GM12873 (cell line): ENCODE results near the gene KAT2A.

Experiments
- TF ChIP-seq, protein P1 (sequence below): IDR thresholded peaks from 2 replicates; pipeline ENCODE4 v1.5.1; 2012; ENCODE audit warnings: low read depth, mild to moderate bottlenecking, moderate library complexity, low read length, control low read depth; ENCODE audit not compliant: insufficient read depth; ENCODE audit errors: missing control alignments

The KAT2A gene

DNA sequence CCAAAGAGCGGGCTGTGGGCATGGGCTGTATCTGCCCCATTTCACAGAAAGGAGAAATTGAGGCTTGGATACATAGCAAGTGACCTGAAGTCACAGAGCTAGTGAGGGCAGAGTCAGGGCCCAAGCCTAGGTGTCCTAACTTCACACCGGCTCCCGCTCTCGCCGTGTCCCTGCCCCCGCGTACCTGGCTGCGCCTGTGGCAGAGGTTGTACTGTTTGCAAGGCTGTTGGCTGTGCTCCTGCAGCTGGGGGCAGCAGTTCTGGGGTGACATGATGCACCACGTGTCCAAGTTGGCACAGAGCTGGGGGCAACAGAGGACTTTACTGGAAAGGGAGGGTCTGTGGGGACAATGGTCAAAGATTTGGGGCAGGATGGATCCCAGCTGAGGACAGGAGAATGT lies 12.1 kb downstream of the KAT2A start:
- TF ChIP-seq, protein P1, sequence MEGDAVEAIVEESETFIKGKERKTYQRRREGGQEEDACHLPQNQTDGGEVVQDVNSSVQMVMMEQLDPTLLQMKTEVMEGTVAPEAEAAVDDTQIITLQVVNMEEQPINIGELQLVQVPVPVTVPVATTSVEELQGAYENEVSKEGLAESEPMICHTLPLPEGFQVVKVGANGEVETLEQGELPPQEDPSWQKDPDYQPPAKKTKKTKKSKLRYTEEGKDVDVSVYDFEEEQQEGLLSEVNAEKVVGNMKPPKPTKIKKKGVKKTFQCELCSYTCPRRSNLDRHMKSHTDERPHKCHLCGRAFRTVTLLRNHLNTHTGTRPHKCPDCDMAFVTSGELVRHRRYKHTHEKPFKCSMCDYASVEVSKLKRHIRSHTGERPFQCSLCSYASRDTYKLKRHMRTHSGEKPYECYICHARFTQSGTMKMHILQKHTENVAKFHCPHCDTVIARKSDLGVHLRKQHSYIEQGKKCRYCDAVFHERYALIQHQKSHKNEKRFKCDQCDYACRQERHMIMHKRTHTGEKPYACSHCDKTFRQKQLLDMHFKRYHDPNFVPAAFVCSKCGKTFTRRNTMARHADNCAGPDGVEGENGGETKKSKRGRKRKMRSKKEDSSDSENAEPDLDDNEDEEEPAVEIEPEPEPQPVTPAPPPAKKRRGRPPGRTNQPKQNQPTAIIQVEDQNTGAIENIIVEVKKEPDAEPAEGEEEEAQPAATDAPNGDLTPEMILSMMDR: no peak

DNA sequence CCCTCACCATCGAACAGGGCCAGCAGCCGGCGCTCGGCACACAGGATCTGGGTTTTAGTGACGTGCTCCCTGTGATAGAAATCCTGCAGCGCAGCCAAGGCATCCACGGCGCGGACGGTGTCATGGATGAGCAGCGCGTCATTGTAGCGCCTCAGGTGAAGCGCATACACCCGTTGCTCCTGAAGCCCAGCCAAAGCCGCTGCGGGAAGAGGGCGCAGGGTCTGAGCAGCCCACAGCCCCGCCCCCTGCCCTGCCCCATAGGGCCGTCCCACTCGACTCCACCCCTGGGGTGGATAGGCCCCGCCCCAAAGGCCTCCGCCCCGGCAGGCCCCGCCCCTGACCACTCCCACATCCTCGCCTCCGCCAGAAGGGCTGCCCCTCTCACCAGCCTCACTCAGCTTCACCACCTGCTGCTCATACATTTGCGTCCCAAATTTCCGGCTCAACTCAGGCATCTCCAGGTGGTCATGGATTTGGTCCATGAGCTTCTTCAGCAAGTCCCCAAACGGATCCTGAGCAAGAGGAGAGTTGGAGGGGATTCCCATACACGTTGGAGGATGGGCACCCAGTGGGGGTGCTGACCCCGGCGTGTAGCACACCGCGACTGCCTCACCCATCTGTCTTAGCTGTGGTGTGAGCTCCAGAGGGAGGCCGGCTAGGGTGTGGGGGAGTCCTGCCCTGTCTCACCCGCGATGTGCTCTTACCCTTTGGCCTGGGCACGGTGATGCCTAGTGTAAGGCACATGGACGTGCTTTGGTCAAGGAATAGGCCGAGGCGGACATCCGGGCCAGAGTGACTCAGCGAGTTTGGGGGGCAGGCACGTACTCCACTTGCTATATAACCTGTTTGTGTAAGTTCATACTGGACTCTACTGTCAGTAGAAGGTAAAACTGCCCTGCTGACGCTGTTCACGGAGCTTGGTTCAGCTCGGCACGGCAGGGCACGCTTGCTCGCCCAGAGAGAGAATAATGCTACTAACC lies 13.3 kb downstream of the KAT2A start:
- TF ChIP-seq, protein P1: no peak

DNA sequence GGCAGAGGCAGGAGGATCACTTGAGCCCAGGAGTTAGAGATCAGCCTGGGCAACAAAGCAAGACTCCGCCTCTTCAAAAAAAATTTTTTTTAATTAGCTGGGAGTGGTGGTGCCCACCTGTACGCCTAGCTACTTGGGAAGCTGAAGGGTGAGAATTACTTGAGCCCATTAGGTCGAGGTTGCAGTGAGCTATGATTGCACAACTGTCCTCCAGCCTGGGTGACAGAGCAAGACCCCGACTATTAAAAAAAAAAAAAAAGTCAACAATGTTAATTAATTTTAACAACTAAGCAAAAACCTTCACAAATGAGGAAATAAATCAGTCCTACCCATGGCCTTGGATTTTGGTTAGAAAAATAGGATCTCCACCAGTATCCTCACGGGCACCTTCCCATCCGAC lies 14.0 kb downstream of the KAT2A start:
- TF ChIP-seq, protein P1: no peak

DNA sequence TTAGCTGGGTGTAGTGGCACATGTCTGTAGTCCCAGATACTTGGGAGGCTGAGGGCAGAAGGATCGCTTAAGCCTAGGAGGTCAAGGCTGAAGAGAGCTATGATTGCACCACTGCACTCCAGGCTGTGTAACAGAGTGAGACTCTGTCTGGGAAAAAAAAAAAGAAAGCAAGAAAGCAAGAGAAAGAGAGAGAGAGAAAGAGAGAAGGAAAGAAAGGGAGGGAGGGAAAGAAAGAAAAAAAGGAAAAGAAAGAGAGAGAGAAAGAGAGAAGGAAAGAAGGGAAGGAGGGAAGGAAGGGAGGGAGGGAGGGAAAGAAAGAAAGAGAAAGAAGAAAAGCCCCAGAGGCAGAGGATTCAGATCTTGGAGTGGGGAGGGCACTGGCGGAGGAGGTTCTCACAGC lies 15.2 kb downstream of the KAT2A start:
- TF ChIP-seq, protein P1: no peak

DNA sequence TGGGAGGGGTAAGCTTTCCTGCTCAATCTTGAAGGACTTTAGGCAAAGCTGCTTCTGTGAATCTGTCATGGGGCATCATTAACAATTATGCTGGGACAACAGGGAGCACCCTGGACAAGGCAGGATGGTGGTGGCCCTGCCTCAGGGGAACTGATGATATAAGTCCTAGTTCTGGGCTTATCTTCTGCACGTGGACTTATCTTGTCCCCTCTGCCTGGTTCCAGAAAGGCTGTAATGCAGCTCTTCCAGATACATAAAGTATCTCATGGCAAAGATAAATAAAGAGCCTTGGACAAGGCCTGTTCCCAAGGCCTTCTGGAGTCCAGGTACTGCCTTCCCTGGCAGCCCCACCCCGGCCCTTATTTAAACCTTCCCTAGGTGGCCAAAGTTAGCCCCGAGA lies 16.9 kb downstream of the KAT2A start:
- TF ChIP-seq, protein P1: no peak

DNA sequence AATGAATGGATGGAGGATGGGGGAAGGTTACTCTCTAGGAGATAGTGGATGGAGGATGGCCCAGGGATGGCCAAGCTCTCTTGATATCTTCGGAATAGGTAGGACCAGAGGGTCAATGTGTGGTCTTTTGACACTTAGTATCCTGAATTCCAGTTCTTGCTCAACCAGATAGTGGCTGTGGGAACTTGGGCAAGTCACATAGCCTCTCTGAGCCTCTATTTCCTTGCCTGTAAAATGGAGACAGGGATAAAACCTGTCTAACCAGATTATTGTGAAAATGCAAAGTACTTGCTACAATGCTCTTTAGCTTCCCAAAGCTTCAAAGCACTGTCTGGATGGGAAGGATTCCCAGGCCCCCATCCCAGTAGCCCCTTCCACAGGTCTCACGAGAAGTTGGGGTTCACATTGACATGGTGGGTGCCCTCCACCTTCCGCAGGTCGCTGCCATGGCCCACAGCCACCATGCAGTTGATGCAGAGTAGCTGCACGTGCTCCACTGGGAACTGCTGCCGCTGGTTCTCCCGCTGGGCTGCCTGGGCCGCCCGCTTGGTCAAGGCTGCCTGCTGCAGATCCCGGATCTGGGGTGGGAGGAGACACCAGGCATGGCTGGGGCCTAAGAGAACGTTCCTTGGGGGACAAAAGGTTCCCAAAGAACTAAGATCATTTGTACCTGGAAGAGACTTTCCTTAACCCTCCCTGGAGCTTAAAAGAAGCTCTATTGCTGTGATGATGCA lies 17.8 kb downstream of the KAT2A start:
- TF ChIP-seq, protein P1: no peak
